ENCODE results near the gene RHBDD3.

- no peak for TF ChIP-seq EZH2phosphoT487 (IDR thresholded peaks at IDR 0.05; ENCODE audit: insufficient read depth, low read depth)
- TF ChIP-seq EZH2 (IDR thresholded peaks at IDR 0.05; ENCODE audit: insufficient read depth, poor library complexity, severe bottlenecking), result no peak
Observed at GRCh38 chr22:29291215-29291614, 23.4 kb upstream of the RHBDD3 start.

Data from GM23248 (cell line).